Skin epidermis (tissue), 12 donors: ENCODE measurements around the gene HHIPL1.
"Not testable (repeated sequence)": the region's sequence is repeated elsewhere in the genome, so short reads cannot be mapped to it uniquely, and the experiment has no call there.

Experiments
- H3K27ac ChIP-seq, 21 experiments: fragments of 200-600 bp; sonication (generic) in 11 of 21; one replicate each; pipeline ENCODE4 v1.5.0; 2020; ENCODE audit warnings: mild to moderate bottlenecking in 3 of 21, inconsistent platforms in 2 of 21, moderate library complexity in 2 of 21
- H3K4me3 ChIP-seq, 7 experiments: fragments of 200-600 bp; sonication (generic) in 2 of 7; one replicate each; pipeline ENCODE4 v1.5.0; 2020; ENCODE audit warnings: inconsistent platforms in 2 of 7, mild to moderate bottlenecking in 2 of 7, moderate library complexity in 1 of 7

HHIPL1 gene

GRCh38 chr14:99630202-99630601, 14.7 kb upstream of the HHIPL1 start:
- Histone ChIP-seq H3K4me3 (no peak overlapping the region), H3K27ac (no peak overlapping the region)

- no peak overlapping the region for H3K27ac ChIP-seq
- no peak overlapping the region for H3K4me3 ChIP-seq
These were observed 12.4 kb upstream of the HHIPL1 start for GRCh38 chr14:99632410-99633035.

DNA sequence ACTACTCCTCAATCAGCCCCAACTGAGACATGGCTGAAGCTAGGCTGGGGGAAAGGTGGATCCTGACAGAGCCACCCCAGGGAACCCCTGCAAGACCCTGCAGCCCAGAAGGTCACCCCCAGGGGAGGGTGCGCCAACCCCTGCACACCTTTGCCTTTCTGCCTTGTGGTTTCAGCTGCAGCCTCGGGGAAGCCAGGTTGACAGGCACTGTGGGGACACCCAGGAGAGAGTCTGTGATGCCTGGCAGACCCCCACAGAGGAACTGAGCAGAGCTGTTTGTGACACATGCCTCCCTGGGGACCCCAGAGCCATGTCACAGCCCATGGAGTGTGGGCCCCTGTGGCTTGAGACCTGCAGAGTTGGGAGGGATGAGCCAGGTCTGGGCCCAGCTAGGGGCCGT, 11.8 kb upstream of the HHIPL1 start:
- H3K27ac ChIP-seq, result no peak overlapping the region

GRCh38 chr14:99633918-99634317, 11.0 kb upstream of the HHIPL1 start:
- H3K4me3 ChIP-seq, result no peak overlapping the region
- H3K27ac ChIP-seq, result no peak overlapping the region

More for the DNA sequence above, 11.8 kb upstream of the HHIPL1 start:
- H3K4me3 ChIP-seq, result no peak overlapping the region

- no peak overlapping the region for H3K27ac ChIP-seq
- no peak overlapping the region for H3K4me3 ChIP-seq
These were observed 10.5 kb upstream of the HHIPL1 start for GRCh38 chr14:99634443-99634842.

DNA sequence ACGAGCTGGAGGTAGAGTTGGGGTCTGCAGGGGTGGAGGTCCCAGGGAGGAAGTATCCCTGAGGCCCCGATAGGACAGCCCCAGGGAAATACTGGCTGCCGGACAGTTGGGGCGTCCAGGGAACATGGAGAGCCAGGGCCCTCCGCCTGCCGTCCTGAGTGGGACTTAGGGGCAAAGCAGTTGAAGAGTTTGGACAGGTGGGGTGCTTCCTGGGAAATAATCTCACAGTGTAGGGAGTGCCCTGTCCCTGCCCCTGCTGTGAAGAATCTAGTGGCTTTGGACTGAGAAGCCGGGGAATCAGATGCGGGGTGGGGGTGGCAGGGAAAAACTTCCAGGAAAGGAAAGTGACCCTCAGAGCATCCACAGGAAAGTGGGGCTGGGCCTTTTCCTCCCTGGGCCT, 9.8 kb upstream of the HHIPL1 start:
- no peak overlapping the region for H3K4me3 ChIP-seq
- H3K27ac ChIP-seq, result no peak overlapping the region

DNA sequence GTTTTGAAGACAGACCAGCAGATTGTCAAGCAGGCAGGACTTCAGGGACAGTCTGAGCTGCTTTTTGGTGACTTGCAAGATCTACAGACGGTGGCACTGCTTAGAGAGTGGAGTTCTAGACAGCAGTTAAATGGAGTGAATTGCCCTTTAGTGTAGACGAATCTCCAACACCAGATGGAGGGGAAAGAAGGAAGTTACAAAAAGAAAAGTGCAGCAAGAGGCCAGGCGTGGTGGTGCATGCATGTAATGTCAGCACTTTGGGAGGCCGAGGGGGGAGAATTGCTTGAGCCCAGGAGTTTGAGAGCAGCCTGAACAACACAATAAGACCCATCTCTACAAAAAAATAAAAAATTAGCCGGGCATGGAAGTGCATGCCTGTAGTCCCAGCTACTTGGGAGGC, 8.4 kb upstream of the HHIPL1 start:
- H3K27ac ChIP-seq, result no peak overlapping the region
- H3K4me3 ChIP-seq, result no peak overlapping the region

- Histone ChIP-seq H3K27ac (no peak overlapping the region), H3K4me3 (no peak overlapping the region)
These were observed 7.3 kb upstream of the HHIPL1 start for GRCh38 chr14:99637624-99638023.

GRCh38 chr14:99642771-99643170, 2.2 kb upstream of the HHIPL1 start:
- H3K27ac ChIP-seq, H3K4me3 ChIP-seq: not testable (repeated sequence)

DNA sequence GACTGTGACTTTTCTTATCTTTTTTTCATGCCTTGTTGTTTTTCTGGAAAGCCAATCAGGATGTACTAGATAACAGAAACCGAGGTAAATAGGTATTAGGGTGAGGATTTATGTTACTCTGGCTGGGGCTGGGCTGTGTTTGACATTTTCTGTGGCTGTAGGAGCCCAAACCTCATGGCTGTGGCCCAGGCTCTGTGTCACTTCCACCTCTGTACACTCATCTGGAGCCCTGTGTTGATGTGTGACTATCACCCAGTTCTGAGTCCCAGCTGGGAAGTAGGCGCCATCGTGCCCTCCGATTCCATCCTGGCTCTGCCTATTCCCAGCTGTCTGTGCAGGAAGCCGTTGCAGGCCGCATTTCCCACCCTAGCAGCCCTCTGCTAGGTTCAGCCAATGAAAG, 1.6 kb upstream of the HHIPL1 start:
- Histone ChIP-seq H3K4me3 (no peak overlapping the region), H3K27ac (no peak overlapping the region)

- Histone ChIP-seq H3K4me3 (no peak overlapping the region), H3K27ac (peak overlapping the region in 1 of 21 experiments; percentile 21)
These were observed 818 bp upstream of the HHIPL1 start for GRCh38 chr14:99644035-99644587.

- H3K4me3 ChIP-seq, result peak overlapping the region; percentile 23 to 44 (median 33)
- peak overlapping the region in 5 of 21 experiments; percentile 2 to 53 (median 31) for H3K27ac ChIP-seq
These were observed 896 bp downstream of the HHIPL1 start for GRCh38 chr14:99645545-99646505.

GRCh38 chr14:99647411-99647810, 2.5 kb downstream of the HHIPL1 start:
- Histone ChIP-seq H3K4me3 (no peak overlapping the region), H3K27ac (no peak overlapping the region)

GRCh38 chr14:99648027-99648784, 3.3 kb downstream of the HHIPL1 start:
- Histone ChIP-seq H3K4me3 (no peak overlapping the region), H3K27ac (no peak overlapping the region)

DNA sequence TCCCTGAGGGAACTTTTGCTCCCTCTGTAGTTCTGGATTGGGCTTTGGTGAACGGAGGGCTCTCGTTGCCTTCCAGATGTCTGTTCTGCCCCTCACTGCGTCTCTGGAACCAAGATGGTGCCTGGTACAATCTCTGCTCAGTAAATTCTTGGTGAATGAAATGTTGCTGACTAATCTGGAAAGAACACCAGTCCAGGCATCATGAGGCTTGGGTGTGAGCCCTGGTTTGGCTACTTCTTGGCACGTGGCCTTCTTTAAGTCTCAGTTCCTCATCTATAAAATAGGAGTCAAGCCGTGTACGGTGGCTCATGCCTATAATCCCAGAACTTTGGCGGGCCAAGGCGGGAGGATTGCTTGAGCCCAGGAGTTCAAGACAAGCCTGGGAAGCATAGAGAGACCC, 4.3 kb downstream of the HHIPL1 start:
- Histone ChIP-seq H3K27ac (no peak overlapping the region), H3K4me3 (no peak overlapping the region)

DNA sequence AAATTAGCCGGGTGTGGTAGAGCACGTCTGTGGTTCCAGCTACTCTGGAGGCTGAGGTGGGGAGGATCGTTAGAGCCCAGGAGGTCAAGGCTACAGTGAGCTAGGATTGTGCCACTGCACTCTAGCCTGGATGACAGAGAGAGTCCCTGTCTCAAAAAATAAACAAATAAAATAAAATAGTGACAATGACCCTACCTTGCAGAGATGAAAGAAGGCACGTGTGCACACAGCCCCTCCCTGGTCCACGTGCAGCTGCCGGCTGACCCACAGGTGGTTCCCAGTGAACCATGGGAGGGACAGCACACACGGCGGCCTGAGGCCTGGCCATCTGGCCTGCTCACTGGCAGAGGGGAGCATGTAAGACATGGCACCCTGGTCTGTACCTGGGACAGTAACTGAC, 4.7 kb downstream of the HHIPL1 start:
- Histone ChIP-seq H3K27ac (no peak overlapping the region), H3K4me3 (no peak overlapping the region)

DNA sequence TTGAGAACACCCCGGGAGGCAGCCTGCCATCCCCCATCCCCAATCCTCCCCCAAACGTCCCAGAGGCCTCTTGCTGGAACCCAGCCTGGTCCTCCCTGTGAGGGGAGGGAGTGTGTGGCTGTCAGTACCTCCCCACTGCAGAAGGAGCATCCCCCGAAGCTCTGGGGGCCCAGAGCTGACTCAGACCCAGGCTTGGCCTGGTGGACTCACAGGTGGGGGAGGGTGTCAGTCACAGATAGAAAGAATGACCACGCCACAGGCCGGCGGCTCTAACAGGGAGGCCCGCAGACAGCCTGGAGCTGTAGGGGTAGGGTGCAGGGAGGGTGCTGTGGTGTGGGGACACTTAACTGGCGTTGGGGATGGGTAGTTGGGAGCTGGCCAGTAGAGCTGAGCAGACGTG, 5.3 kb downstream of the HHIPL1 start:
- Histone ChIP-seq H3K4me3 (no peak overlapping the region), H3K27ac (no peak overlapping the region)

DNA sequence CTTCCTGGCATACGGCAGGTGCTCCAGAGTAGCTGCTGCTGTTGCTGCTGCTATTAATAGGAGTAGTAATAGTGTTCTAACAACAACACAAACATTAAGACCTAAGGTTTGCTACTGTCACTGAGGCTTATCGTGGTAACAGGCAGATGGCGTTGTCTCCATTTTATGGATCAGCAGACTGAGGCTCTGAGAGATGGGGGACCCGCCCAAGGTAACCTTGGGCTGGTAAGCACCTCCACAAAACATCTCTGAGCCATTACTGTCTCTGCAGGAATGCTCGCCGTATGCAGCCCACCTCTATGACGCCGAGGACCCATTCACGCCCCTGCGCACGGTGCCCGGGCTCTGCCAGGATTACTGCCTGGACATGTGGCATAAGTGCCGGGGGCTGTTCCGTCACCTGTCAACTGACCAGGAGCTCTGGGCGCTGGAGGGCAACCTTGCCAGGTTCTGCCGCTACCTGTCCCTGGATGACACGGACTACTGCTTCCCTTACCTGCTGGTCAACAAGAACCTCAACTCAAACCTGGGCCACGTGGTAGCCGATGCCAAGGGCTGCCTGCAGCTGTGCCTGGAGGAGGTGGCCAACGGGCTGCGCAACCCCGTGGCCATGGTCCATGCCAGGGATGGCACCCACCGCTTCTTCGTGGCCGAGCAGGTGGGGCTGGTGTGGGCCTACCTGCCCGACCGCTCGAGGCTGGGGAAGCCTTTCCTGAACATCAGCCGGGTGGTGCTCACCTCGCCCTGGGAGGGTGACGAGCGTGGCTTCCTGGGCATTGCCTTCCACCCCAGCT, 7.2 kb downstream of the HHIPL1 start:
- Histone ChIP-seq H3K4me3 (no peak overlapping the region), H3K27ac (no peak overlapping the region)

DNA sequence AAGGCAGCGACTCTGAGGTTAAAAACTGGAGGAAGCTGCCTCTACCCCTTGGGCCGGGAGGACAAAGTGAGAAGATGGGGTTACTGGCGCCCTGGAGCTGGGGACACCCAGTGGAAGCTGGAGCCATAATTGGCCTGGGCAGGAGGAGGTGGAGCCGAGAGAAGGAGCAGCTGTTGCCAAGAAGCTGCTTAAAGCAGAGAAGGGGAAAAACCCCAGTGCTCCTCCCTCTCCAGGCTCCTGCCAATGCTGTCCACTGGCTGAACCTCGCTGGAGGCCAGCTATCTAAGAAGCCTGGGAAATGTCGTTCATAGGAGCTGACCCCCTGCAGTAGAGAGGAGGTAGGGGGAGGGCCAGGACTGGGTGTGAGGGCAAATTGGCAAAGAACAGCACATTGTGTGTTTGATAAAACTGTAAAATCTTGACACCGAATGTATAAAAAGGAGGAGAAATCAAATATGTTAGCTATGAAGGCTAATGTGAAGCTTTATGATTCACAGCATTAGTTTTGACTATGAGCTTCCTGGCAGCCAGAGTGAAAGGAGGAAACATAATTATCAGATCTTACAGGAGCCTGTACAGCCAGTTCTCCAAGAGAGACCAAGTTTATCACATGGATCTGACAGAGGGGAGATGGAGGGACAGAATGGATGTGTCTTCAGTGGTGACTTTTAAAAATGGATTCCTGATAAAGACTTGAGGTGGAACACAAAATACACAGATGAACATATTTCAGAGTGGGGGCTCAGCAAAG, 9.5 kb downstream of the HHIPL1 start:
- Histone ChIP-seq H3K27ac (no peak overlapping the region), H3K4me3 (no peak overlapping the region)
